Endothelial cell (in vitro differentiated cells): ENCODE measurements around the gene STK10. TPM values are rescaled to one million over a fixed set of nuclear protein-coding genes. Genes with fewer than 3 reads are reported as not detected.

Experiments used
- DNase-seq: peaks from one replicate; pipeline ENCODE4 v3.0.0; 2021; ENCODE audit warnings: low spot score
- H3K27ac Mint-ChIP-seq: one replicate; pipeline ENCODE4 v1.8.0; 2021; ENCODE audit warnings: mixed read lengths, inconsistent platforms; ENCODE audit not compliant: unreplicated experiment
- H3K27me3 Mint-ChIP-seq: one replicate; pipeline ENCODE4 v1.8.0; 2021; ENCODE audit warnings: mild to moderate bottlenecking, moderate library complexity, mixed read lengths, inconsistent platforms; ENCODE audit not compliant: unreplicated experiment
- H3K36me3 Mint-ChIP-seq: one replicate; pipeline ENCODE4 v1.8.0; 2021; ENCODE audit warnings: mild to moderate bottlenecking, low read depth, mixed read lengths, inconsistent platforms; ENCODE audit not compliant: unreplicated experiment
- H3K4me1 Mint-ChIP-seq: one replicate; pipeline ENCODE4 v1.8.0; 2021; ENCODE audit warnings: mild to moderate bottlenecking, mixed read lengths, inconsistent platforms; ENCODE audit not compliant: unreplicated experiment
- H3K4me3 Mint-ChIP-seq: one replicate; pipeline ENCODE4 v1.8.0; 2021; ENCODE audit warnings: mild to moderate bottlenecking, mixed read lengths, inconsistent platforms; ENCODE audit not compliant: unreplicated experiment
- H3K9me3 Mint-ChIP-seq: one replicate; pipeline ENCODE4 v1.8.0; 2021; ENCODE audit warnings: mixed read lengths, inconsistent platforms; ENCODE audit not compliant: unreplicated experiment
- CTCF ChIP-seq: fragments of 200-600 bp; sonication (generic); IDR thresholded peaks from one replicate; pipeline ENCODE4 v1.5.0; 2021; ENCODE audit warnings: antibody characterized with exemption; ENCODE audit not compliant: unreplicated experiment
- total RNA-seq: library from RNA; stranded (reverse); fragmentation: NEBNext Ultra II Directional; extraction: Animal tissue kit (Norgen Biotek cat#: 25700); gene quantifications from one replicate; pipeline ENCODE4 v1.2.1, GENCODE V29; 2021; ENCODE audit not compliant: unreplicated experiment

The STK10 gene
- total RNA-seq, 1 donor from 2014 or later: 69.3 TPM

- Mint-ChIP-seq H3K27ac (peak overlapping the region; percentile 13), H3K4me3 (no peak overlapping the region), H3K4me1 (peaks cover 23% of the 10 kb centered on the region), H3K36me3 (no peaks in the 10 kb centered on the region), H3K27me3 (peaks cover under 1% of the 10 kb centered on the region), H3K9me3 (no peaks in the 10 kb centered on the region)
- DNase-seq: no peak
- TF ChIP-seq CTCF: no peak
Measured at GRCh38 chr5:172140866-172141265, 47.2 kb downstream of the STK10 start.

GRCh38 chr5:172140120-172140519, 47.9 kb downstream of the STK10 start:
- Mint-ChIP-seq H3K36me3 (peaks cover 5% of the 10 kb centered on the region), H3K27ac (no peak overlapping the region), H3K9me3 (no peaks in the 10 kb centered on the region), H3K4me3 (no peak overlapping the region), H3K27me3 (no peaks in the 10 kb centered on the region), H3K4me1 (peaks cover 22% of the 10 kb centered on the region)
- TF ChIP-seq CTCF: no peak
- no peak for DNase-seq

- Mint-ChIP-seq H3K9me3 (no peaks in the 10 kb centered on the region), H3K27ac (no peak overlapping the region)
Measured at GRCh38 chr5:172137046-172137445, 51.0 kb downstream of the STK10 start.

GRCh38 chr5:172133359-172134029, 54.5 kb downstream of the STK10 start:
- no peak for DNase-seq
- H3K27me3 Mint-ChIP-seq: no peaks in the 10 kb centered on the region
- H3K27ac Mint-ChIP-seq: peak overlapping the region; percentile 75
- no peak overlapping the region for H3K4me3 Mint-ChIP-seq
- TF ChIP-seq CTCF: no peak
- H3K36me3 Mint-ChIP-seq: peaks cover 18% of the 10 kb centered on the region
- H3K4me1 Mint-ChIP-seq: peaks cover 18% of the 10 kb centered on the region
- H3K9me3 Mint-ChIP-seq: no peaks in the 10 kb centered on the region

More at GRCh38 chr5:172137046-172137445, 51.0 kb downstream of the STK10 start:
- no peak for DNase-seq
- no peak for TF ChIP-seq CTCF
- Mint-ChIP-seq H3K36me3 (peaks cover 14% of the 10 kb centered on the region), H3K27me3 (no peaks in the 10 kb centered on the region), H3K4me1 (peaks cover 20% of the 10 kb centered on the region), H3K4me3 (no peak overlapping the region)

- H3K27me3 Mint-ChIP-seq: peaks cover 3% of the 10 kb centered on the region
- no peak overlapping the region for H3K27ac Mint-ChIP-seq
- peaks cover 33% of the 10 kb centered on the region for H3K36me3 Mint-ChIP-seq
- peaks cover 18% of the 10 kb centered on the region for H3K4me1 Mint-ChIP-seq
- TF ChIP-seq CTCF: no peak
- no peak overlapping the region for H3K4me3 Mint-ChIP-seq
- H3K9me3 Mint-ChIP-seq: no peaks in the 10 kb centered on the region
- DNase-seq: no peak
Measured at GRCh38 chr5:172131690-172132089, 56.3 kb downstream of the STK10 start.
